ENCODE data around the gene BANP.

- TF ChIP-seq CTCF (IDR thresholded peaks at IDR 0.05) = no peak
- no peak for TF ChIP-seq EZH2phosphoT487 (IDR thresholded peaks at IDR 0.05)
- TF ChIP-seq EZH2 (IDR thresholded peaks at IDR 0.05) = no peak
Measured at GRCh38 chr16:87978127-87978526, 26.9 kb downstream of the BANP start.

Data from neural progenitor cell (in vitro differentiated cells).